LNCaP clone FGC (cell line): Measurements from ENCODE around the gene MGST3.
"Not testable (repeated sequence)": the region's sequence is repeated elsewhere in the genome, so short reads cannot be mapped to it uniquely, and the experiment has no call there.

Source experiments
- DNase-seq: peaks from one replicate; pipeline ENCODE4 v3.0.0-alpha.2; 2011; ENCODE audit warnings: low read depth
- H3K4me3 ChIP-seq: 2 replicates; pipeline ENCODE4 v1.5.1; 2011; ENCODE audit warnings: mild to moderate bottlenecking, low read depth, low read length, control low read depth
- CTCF ChIP-seq: IDR thresholded peaks from 2 replicates; pipeline ENCODE4 v1.5.1; 2012; ENCODE audit warnings: mild to moderate bottlenecking; ENCODE audit not compliant: control insufficient read depth, insufficient read depth; ENCODE audit errors: extremely low read depth

The MGST3 gene

GRCh38 chr1:165671526-165671925, 40.5 kb downstream of the MGST3 start:
- no peak overlapping the region for H3K4me3 ChIP-seq
- no peak for TF ChIP-seq CTCF
- no peak for DNase-seq

DNA sequence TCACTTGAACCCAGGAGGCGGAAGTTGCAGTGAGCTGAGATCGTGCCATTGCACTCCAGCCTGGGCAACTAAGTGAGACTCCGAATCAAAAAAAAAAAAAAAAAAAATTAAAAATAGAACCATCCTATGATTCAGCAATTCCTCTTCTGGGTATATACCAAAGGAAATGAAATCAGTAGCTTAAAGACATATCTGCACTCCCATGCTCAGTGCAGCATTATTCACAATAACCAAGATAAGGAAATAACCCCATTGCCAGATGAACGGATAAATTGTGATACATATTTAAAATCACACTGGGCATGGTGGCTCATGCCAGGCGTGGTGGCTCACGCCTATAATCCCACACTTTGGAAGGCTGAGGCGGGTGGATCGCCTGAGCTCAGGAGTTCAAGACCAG, 43.6 kb downstream of the MGST3 start:
- no peak for TF ChIP-seq CTCF
- DNase-seq = no peak
- H3K4me3 ChIP-seq = no peak overlapping the region

- no peak overlapping the region for H3K4me3 ChIP-seq
- TF ChIP-seq CTCF = no peak
- DNase-seq = no peak
Observed at GRCh38 chr1:165675794-165676193, 44.8 kb downstream of the MGST3 start.

DNA sequence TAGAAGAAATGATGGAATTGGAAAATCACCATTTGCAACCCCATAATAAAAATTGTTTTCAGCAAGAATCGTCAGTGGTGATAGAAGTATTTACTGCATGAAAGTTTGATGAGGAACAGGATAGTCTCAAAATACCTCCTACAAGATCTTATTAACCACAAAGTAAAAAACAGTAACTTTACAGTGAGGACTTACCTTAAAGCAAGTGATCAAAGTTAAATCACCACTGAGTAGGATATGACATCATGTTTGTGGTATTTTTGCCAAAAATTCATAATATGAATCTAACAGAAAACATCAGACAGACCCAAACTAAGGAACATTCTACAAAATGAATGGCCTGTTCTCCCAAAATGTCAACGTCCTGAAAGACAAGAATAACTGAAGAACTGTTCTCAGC, 47.5 kb downstream of the MGST3 start:
- no peak for TF ChIP-seq CTCF
- no peak overlapping the region for H3K4me3 ChIP-seq
- DNase-seq = no peak

DNA sequence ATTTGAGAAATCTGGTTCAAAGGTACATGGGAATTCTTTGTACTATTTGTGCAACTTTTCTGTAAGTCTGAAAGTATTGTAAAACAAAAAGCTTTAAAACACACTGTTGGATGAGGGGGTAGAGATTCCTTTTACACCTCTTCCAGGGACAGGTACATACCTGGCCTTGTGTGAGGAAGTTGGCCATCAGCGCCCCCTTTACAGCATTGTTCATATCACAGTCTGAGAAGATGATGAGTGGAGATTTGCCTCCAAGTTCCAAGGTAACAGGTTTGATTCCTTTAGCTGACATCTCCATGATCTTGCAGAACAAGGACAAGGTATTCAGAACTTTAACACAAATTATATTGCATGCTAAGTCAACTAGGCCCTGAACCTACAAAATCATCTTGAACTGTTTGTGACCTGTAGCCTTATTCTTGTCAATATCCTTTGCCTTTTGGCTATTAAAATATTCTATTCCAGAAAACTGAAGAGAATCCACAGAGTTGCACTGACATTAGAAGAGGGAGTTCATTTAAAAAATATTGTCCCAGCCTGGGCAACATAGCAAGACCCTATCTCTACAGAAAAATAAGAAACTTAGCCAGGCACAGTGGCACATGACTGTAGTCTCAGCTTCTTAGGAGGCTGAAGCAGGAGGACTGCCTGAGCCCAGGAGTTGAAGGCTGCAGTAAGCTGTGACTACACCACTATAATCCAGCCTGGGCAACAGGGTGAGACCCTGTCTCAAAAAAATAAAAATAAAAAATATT, 48.4 kb downstream of the MGST3 start:
- no peak for TF ChIP-seq CTCF
- DNase-seq = no peak
- no peak overlapping the region for H3K4me3 ChIP-seq

- no peak overlapping the region for H3K4me3 ChIP-seq
- no peak for TF ChIP-seq CTCF
- no peak for DNase-seq
Observed at GRCh38 chr1:165680303-165680702, 49.3 kb downstream of the MGST3 start.

DNA sequence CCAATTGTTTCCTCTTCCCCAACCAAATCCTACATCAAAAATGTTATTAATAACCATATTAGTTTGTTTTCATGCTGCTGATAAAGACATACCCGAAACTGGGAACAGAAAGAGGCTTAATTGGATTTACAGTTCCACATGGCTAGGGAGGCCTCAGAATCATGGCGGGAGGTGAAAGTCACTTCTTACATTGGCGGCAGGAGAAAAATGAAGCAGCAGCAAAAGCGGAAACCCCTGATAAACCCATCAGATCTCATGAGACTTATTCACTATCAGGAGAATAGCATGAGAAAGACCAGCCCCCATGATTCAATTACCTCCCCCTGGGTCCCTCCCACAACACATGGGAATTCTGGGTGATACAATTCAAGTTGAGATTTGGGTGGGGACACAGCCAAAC, 49.7 kb downstream of the MGST3 start:
- not testable (repeated sequence) for DNase-seq, H3K4me3 ChIP-seq
